OCI-LY1 (cell line): ENCODE measurements around the gene FRMD4A.

ENCODE experiments used
- H2AFZ ChIP-seq: fragments of 200-600 bp; sonication (generic), shearing (Covaris generic); 2 replicates; pipeline ENCODE4 v1.6.0; 2014; ENCODE audit warnings: antibody characterized with exemption, mild to moderate bottlenecking, low read length
- H3F3A ChIP-seq: fragments of 200-600 bp; sonication (generic), shearing (Covaris generic); 2 replicates; pipeline ENCODE4 v1.6.0; 2014; ENCODE audit warnings: mild to moderate bottlenecking, antibody characterized with exemption, low read length, moderate library complexity; ENCODE audit not compliant: insufficient read depth
- H3K27ac ChIP-seq: fragments of 200-600 bp; sonication (generic); 2 replicates; pipeline ENCODE4 v1.5.1; 2014; ENCODE audit warnings: low read length, mixed run types, mild to moderate bottlenecking, low read depth; ENCODE audit not compliant: poor library complexity, severe bottlenecking
- H3K27me3 ChIP-seq: fragments of 200-600 bp; sonication (generic); 2 replicates; pipeline ENCODE4 v1.6.0; 2014; ENCODE audit warnings: antibody characterized with exemption, mild to moderate bottlenecking, low read length, moderate library complexity; ENCODE audit not compliant: insufficient read depth
- H3K36me3 ChIP-seq: fragments of 200-600 bp; sonication (generic); 2 replicates; pipeline ENCODE4 v1.6.1; 2014; ENCODE audit warnings: mild to moderate bottlenecking, antibody characterized with exemption, low read length, moderate library complexity, mixed read lengths; ENCODE audit not compliant: insufficient read depth
- H3K4me1 ChIP-seq: fragments of 200-600 bp; sonication (generic); 2 replicates; pipeline ENCODE4 v1.5.1; 2014; ENCODE audit warnings: mild to moderate bottlenecking, low read length, moderate library complexity; ENCODE audit not compliant: insufficient read depth, severe bottlenecking
- H3K4me2 ChIP-seq: fragments of 200-600 bp; sonication (generic), shearing (Covaris generic); 2 replicates; pipeline ENCODE4 v1.6.1; 2014; ENCODE audit warnings: low read length
- H3K4me3 ChIP-seq: fragments of 200-600 bp; sonication (generic); 2 replicates; pipeline ENCODE4 v1.5.1; 2014; ENCODE audit warnings: low read length, low read depth, mild to moderate bottlenecking, mixed read lengths; ENCODE audit not compliant: poor library complexity, severe bottlenecking
- H3K79me2 ChIP-seq: fragments of 200-600 bp; shearing (Covaris generic); 2 replicates; pipeline ENCODE4 v1.6.1; 2016; ENCODE audit warnings: mixed run types, low read length, mixed read lengths; ENCODE audit not compliant: insufficient read depth
- H3K9ac ChIP-seq: fragments of 200-600 bp; sonication (generic), shearing (Covaris generic); 2 replicates; pipeline ENCODE4 v1.6.1; 2014; ENCODE audit warnings: mild to moderate bottlenecking, low read length, mixed read lengths
- H3K9me2 ChIP-seq: fragments of 200-600 bp; sonication (generic), shearing (Covaris generic); 2 replicates; pipeline ENCODE4 v1.6.1; 2014; ENCODE audit warnings: low read depth, mild to moderate bottlenecking, low read length, mixed read lengths
- H3K9me3 ChIP-seq: fragments of 200-600 bp; shearing (Covaris generic); 2 replicates; pipeline ENCODE4 v1.6.1; 2014; ENCODE audit warnings: low read length, mixed read lengths
- H4K20me1 ChIP-seq: fragments of 200-600 bp; sonication (generic), shearing (Covaris generic); 2 replicates; pipeline ENCODE4 v1.6.0; 2016; ENCODE audit warnings: mild to moderate bottlenecking, low read length; ENCODE audit not compliant: insufficient read depth
- EZH2 ChIP-seq: fragments of 200-600 bp; sonication (generic), shearing (Covaris generic); IDR thresholded peaks from 2 replicates; pipeline ENCODE4 v1.8.0; 2017; ENCODE audit warnings: borderline replicate concordance, mixed run types, mild to moderate bottlenecking, antibody characterized with exemption, low read length, moderate library complexity, mixed read lengths
- TF ChIP-seq, protein P1 (sequence below): fragments of 200-600 bp; sonication (generic), shearing (Covaris generic); IDR thresholded peaks from 2 replicates; pipeline ENCODE4 v1.5.1; 2017; ENCODE audit warnings: mild to moderate bottlenecking, antibody characterized with exemption, low read length, moderate library complexity, mixed read lengths

Gene FRMD4A

DNA sequence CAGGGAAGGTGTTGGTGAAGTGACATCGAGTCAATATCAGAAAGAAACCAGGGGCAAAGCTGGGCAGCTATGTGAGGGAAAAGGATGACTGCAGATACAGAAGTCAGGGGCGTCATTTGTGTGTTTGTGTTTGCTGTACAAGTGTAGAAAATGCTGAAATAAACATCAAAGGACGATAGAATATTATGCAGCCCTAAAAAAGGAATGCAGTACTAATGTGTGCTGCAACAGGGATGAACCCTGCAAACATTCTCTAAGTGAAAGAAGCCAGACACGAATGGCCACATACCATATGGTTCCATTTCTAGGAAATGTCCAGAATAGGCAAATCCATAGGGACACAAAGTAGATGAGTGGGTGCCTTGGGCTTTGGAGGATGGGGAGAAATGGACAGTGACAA, 610.0 kb downstream of the FRMD4A start:
- H3K4me3 ChIP-seq = no peak overlapping the region
- no peaks in the 10 kb centered on the region for H3K79me2 ChIP-seq
- no peaks in the 10 kb centered on the region for H3K9me2 ChIP-seq
- H3K27ac ChIP-seq = no peak overlapping the region
- no peaks in the 10 kb centered on the region for H3K4me1 ChIP-seq
- H3K27me3 ChIP-seq = no peaks in the 10 kb centered on the region
- H3K9ac ChIP-seq = no peak overlapping the region
- no peaks in the 10 kb centered on the region for H3K9me3 ChIP-seq
- H3K4me2 ChIP-seq = no peak overlapping the region
- no peaks in the 10 kb centered on the region for H3K36me3 ChIP-seq
- no peak overlapping the region for H2AFZ ChIP-seq
- TF ChIP-seq, protein P1, sequence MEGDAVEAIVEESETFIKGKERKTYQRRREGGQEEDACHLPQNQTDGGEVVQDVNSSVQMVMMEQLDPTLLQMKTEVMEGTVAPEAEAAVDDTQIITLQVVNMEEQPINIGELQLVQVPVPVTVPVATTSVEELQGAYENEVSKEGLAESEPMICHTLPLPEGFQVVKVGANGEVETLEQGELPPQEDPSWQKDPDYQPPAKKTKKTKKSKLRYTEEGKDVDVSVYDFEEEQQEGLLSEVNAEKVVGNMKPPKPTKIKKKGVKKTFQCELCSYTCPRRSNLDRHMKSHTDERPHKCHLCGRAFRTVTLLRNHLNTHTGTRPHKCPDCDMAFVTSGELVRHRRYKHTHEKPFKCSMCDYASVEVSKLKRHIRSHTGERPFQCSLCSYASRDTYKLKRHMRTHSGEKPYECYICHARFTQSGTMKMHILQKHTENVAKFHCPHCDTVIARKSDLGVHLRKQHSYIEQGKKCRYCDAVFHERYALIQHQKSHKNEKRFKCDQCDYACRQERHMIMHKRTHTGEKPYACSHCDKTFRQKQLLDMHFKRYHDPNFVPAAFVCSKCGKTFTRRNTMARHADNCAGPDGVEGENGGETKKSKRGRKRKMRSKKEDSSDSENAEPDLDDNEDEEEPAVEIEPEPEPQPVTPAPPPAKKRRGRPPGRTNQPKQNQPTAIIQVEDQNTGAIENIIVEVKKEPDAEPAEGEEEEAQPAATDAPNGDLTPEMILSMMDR = no peak
- TF ChIP-seq EZH2 = no peak
- no peaks in the 10 kb centered on the region for H3F3A ChIP-seq
- H4K20me1 ChIP-seq = no peaks in the 10 kb centered on the region

DNA sequence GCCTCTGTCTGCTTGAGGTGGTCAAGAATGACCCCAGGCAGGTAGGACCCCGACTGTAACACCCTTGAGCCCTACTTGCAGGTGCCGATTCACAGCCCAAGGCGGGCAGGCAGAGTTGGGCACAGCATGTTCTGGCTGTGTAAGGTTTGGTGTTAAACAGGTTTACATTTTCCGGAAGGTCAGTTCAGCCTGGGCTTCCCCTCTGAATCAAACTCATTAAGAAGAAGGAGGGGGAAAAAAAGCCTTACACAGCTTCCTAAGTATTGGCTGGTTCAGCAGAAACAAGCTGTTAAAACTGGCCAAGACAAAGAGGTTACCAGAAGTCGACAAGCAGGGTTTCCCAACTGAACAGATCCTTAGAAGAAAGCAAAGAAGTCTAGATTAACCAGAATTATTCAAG, 611.3 kb downstream of the FRMD4A start:
- Histone ChIP-seq H3K4me2 (no peak overlapping the region), H3K4me1 (no peaks in the 10 kb centered on the region), H3K36me3 (no peaks in the 10 kb centered on the region), H3K9me3 (no peaks in the 10 kb centered on the region), H3F3A (no peaks in the 10 kb centered on the region), H2AFZ (no peak overlapping the region), H3K4me3 (no peak overlapping the region), H3K9me2 (no peaks in the 10 kb centered on the region), H4K20me1 (no peaks in the 10 kb centered on the region), H3K79me2 (no peaks in the 10 kb centered on the region), H3K9ac (no peak overlapping the region), H3K27ac (no peak overlapping the region), H3K27me3 (no peaks in the 10 kb centered on the region)
- no peak for TF ChIP-seq EZH2
- TF ChIP-seq, protein P1 = no peak

DNA sequence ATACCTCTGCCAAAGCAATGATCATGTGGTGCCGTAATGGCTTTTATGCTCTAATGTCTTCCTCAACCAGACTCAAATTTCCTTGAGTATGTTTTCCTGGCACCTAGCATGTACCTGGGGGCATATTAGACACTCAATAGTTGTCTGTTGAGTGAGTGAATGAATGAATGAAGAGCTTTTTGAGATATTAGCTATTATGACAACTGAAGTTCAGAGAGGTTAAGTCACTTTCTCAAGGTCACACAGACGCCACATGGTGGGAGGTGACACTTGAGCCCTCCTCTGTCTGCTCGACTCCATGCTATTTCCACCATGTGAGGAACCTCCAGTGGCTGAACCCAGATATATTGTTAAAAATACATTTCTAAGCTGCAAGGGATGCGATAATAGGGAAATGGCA, 611.9 kb downstream of the FRMD4A start:
- Histone ChIP-seq H2AFZ (no peak overlapping the region), H3K36me3 (no peaks in the 10 kb centered on the region), H4K20me1 (no peaks in the 10 kb centered on the region), H3F3A (no peaks in the 10 kb centered on the region), H3K9me2 (no peaks in the 10 kb centered on the region), H3K27ac (no peak overlapping the region), H3K9ac (no peak overlapping the region), H3K4me3 (no peak overlapping the region), H3K9me3 (no peaks in the 10 kb centered on the region), H3K79me2 (no peaks in the 10 kb centered on the region), H3K4me1 (no peaks in the 10 kb centered on the region), H3K4me2 (no peak overlapping the region), H3K27me3 (no peaks in the 10 kb centered on the region)
- no peak for TF ChIP-seq EZH2
- TF ChIP-seq, protein P1 = no peak
